ENCODE results near the gene TMEM132C.

DNA sequence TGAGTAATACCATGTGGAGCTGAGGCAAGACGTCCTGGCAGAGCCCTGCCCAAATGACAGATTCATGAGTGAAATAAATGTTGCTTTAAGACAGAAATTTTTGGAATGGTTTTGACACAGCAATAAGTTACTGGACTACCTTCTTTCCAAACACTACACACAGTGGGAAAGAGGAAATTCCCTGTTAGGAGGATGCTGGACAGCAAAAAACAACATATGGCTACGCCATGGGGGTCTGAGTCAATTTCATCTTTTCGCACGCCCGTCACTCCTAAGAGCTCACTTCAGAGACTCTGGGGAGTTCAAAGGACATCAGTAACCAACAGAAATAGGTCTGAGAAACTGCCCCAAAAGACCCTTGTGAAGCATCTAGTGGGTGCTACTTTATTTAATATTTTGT is 55.4 kb downstream of the TMEM132C start:
- TF ChIP-seq POLR2A (IDR thresholded peaks at IDR 0.05; ENCODE audit: low read depth, low read length) (no peak), POLR2AphosphoS5 (IDR thresholded peaks at IDR 0.05; ENCODE audit: low read depth, low read length) (no peak), TAF1 (IDR thresholded peaks at IDR 0.05; ENCODE audit: low read depth, low read length) (no peak), SPI1 (IDR thresholded peaks at IDR 0.05; ENCODE audit: low read depth, low read length) (no peak), PAX5 (IDR thresholded peaks at IDR 0.05; ENCODE audit: insufficient read depth, low read length, severe bottlenecking) (no peak), POU2F2 (IDR thresholded peaks at IDR 0.05; ENCODE audit: low read depth, low read length) (no peak)
